Lung (tissue), 12 donors: ENCODE measurements around the gene ITGAD. TPM values are rescaled to one million over a fixed set of nuclear protein-coding genes. Genes with fewer than 3 reads are reported as not detected.
"Not testable (repeated sequence)": the region's sequence is repeated elsewhere in the genome, so short reads cannot be mapped to it uniquely, and the experiment has no call there.

Source experiments
- ATAC-seq: fragments of 200-7000 bp; cut with Tn5 transposase; one replicate; pipeline ENCODE4 v1.9.1; 2020; ENCODE audit warnings: moderate number of reproducible peaks; ENCODE audit not compliant: insufficient read depth, low FRiP score
- DNase-seq, 3 donors: peaks; one replicate each; pipeline ENCODE4 v3.0.0-alpha.2; 2013 to 2017
- H3K27ac ChIP-seq, 2 donors: one replicate each; pipeline ENCODE4 v1.5.1; 2013; ENCODE audit warnings: mild to moderate bottlenecking in 2 of 2, moderate library complexity in 2 of 2, control low read depth in 1 of 2, inconsistent platforms in 1 of 2, low read depth in 1 of 2, low read length in 1 of 2
- H3K27me3 ChIP-seq, 3 donors: one replicate each; pipeline ENCODE4 v1.5.1; 2013; ENCODE audit warnings: low read length in 2 of 3; ENCODE audit not compliant: control insufficient read depth in 3 of 3, insufficient read depth in 3 of 3
- H3K36me3 ChIP-seq, 4 donors: one replicate each; pipeline ENCODE4 v1.5.1; 2013; ENCODE audit warnings: low read length in 4 of 4, mild to moderate bottlenecking in 1 of 4, moderate library complexity in 1 of 4; ENCODE audit not compliant: control insufficient read depth in 4 of 4, insufficient read depth in 4 of 4
- H3K4me1 ChIP-seq, 5 donors: one replicate each; pipeline ENCODE4 v1.5.1; 2013; ENCODE audit warnings: low read length in 5 of 5, mild to moderate bottlenecking in 2 of 5, moderate library complexity in 1 of 5; ENCODE audit not compliant: control insufficient read depth in 5 of 5, insufficient read depth in 5 of 5
- H3K4me3 ChIP-seq: one replicate; pipeline ENCODE4 v1.5.1; 2013; ENCODE audit warnings: mild to moderate bottlenecking, control low read depth, moderate library complexity
- H3K9ac ChIP-seq, 2 donors: one replicate each; pipeline ENCODE4 v1.5.1; 2013; ENCODE audit warnings: low read length in 2 of 2, control low read depth in 1 of 2; ENCODE audit not compliant: insufficient read depth in 1 of 2
- H3K9me3 ChIP-seq, 4 donors: one replicate each; pipeline ENCODE4 v1.5.1; 2013; ENCODE audit warnings: low read length in 3 of 4, mild to moderate bottlenecking in 1 of 4, moderate library complexity in 1 of 4; ENCODE audit not compliant: control insufficient read depth in 4 of 4, insufficient read depth in 3 of 4
- CTCF ChIP-seq: IDR thresholded peaks from 2 replicates; pipeline ENCODE4 v1.5.1; 2012; ENCODE audit warnings: mild to moderate bottlenecking; ENCODE audit errors: control extremely low read depth, extremely low read depth
- WGBS, 2 donors: extraction: QIAGEN DNeasy Blood & Tissue Kit; methylation state at CpG; one replicate each; pipeline ENCODE4 v1.1.7; 2013; 5-methylcytosine and 5-hydroxymethylcytosine counted together
- polyA plus RNA-seq, 2 donors: library from polyadenylated mRNA; stranded (reverse); fragments of 200-250 nt; gene quantifications; one replicate each; pipeline ENCODE4 v1.2.1, GENCODE V29; 2013
- total RNA-seq, 2 donors: library from RNA; depleted of rRNA in 1 of 2; stranded (reverse); fragments of >200 nt in 1 of 2; gene quantifications; one replicate each; pipeline ENCODE4 v1.2.1, GENCODE V29; 2014 to 2021
- donor health status: control.
- donor health status: control.
- donor health status: Bipolar disorder and iron deficiency.
- donor health status: healthy.
- donor health status: DM: yes; HTN: yes; CAD: no.

The ITGAD gene
- total and polyA plus RNA-seq, 4 donors = 0.19 to 1.5 (median 0.33) TPM

GRCh38 chr16:31439519-31439918 lies 46.4 kb downstream of the ITGAD start:
- H3K36me3 ChIP-seq = no peaks in the 10 kb centered on the region
- H3K4me3 ChIP-seq = no peak overlapping the region
- no peak overlapping the region for H3K27ac ChIP-seq
- TF ChIP-seq CTCF = no peak
- ATAC-seq (no peak), DNase-seq (no peak)
- H3K9me3 ChIP-seq = no peaks in the 10 kb centered on the region
- no peaks in the 10 kb centered on the region for H3K4me1 ChIP-seq
- 81 to 91% methylated on average over 3 of the region's 3 CpGs for WGBS, 2 donors
- no peaks in the 10 kb centered on the region for H3K27me3 ChIP-seq
- no peak overlapping the region for H3K9ac ChIP-seq

GRCh38 chr16:31440516-31441184 lies 47.5 kb downstream of the ITGAD start:
- Histone ChIP-seq H3K27me3 (no peaks in the 10 kb centered on the region), H3K36me3 (no peaks in the 10 kb centered on the region), H3K4me1 (no peaks in the 10 kb centered on the region), H3K9ac (no peak overlapping the region), H3K4me3 (no peak overlapping the region), H3K27ac (peak overlapping the region in 1 of 2 donors; percentile 35), H3K9me3 (no peaks in the 10 kb centered on the region)
- no peak for DNase-seq
- TF ChIP-seq CTCF = no peak
- ATAC-seq = no peak
- 77 to 91% methylated on average over 4 of the region's 4 CpGs for WGBS, 2 donors

- H3K27me3 ChIP-seq = no peaks in the 10 kb centered on the region
- no peak overlapping the region for H3K4me3 ChIP-seq
- no peaks in the 10 kb centered on the region for H3K9me3 ChIP-seq
- no peak for TF ChIP-seq CTCF
- H3K27ac ChIP-seq = no peak overlapping the region
- 66 to 70% methylated on average over 34 of the region's 34 CpGs for WGBS, 2 donors
- H3K9ac ChIP-seq = no peak overlapping the region
- no peaks in the 10 kb centered on the region for H3K36me3 ChIP-seq
- DNase-seq (no peak), ATAC-seq (no peak)
- H3K4me1 ChIP-seq = no peaks in the 10 kb centered on the region
Measured at GRCh38 chr16:31441956-31442355, 48.8 kb downstream of the ITGAD start.

GRCh38 chr16:31445931-31446330 lies 52.8 kb downstream of the ITGAD start:
- not testable (repeated sequence) for ATAC-seq, H3K4me3 ChIP-seq, DNase-seq, H3K4me1 ChIP-seq, H3K27ac ChIP-seq, H3K36me3 ChIP-seq, H3K27me3 ChIP-seq, H3K9me3 ChIP-seq, H3K9ac ChIP-seq
- 66 to 72% methylated on average over 6 of the region's 6 CpGs for WGBS, 2 donors
